Nephron (organoid): Measurements from ENCODE around the gene NLRP7.
"Not testable (repeated sequence)": the region's sequence is repeated elsewhere in the genome, so short reads cannot be mapped to it uniquely, and the experiment has no call there.

Source experiments
- H3K27ac Mint-ChIP-seq, 3 experiments: 2 replicates each; pipeline ENCODE4 v1.8.0; 2020; ENCODE audit warnings: mixed read lengths in 3 of 3, mild to moderate bottlenecking in 2 of 3, moderate library complexity in 1 of 3
- H3K27me3 Mint-ChIP-seq: 2 replicates; pipeline ENCODE4 v1.8.0; 2021; ENCODE audit warnings: low read depth, mild to moderate bottlenecking, moderate library complexity, mixed read lengths
- H3K36me3 Mint-ChIP-seq: 2 replicates; pipeline ENCODE4 v1.8.0; 2020; ENCODE audit warnings: low read depth, mixed read lengths
- H3K4me1 Mint-ChIP-seq: 2 replicates; pipeline ENCODE4 v1.8.0; 2020; ENCODE audit warnings: mixed read lengths
- H3K4me3 Mint-ChIP-seq, 3 experiments: 2 replicates each; pipeline ENCODE4 v1.8.0; 2020; ENCODE audit warnings: mild to moderate bottlenecking in 3 of 3, mixed read lengths in 3 of 3, moderate library complexity in 2 of 3
- H3K9me3 Mint-ChIP-seq: 2 replicates; pipeline ENCODE4 v1.8.0; 2020; ENCODE audit warnings: mixed read lengths
- TF ChIP-seq, protein P1 (sequence below), 3 experiments: fragments of 200-600 bp; sonication (generic); IDR thresholded peaks; one replicate each; pipeline ENCODE4 v1.5.0; 2021; ENCODE audit warnings: antibody characterized with exemption in 3 of 3; ENCODE audit not compliant: unreplicated experiment in 3 of 3

NLRP7 gene

DNA sequence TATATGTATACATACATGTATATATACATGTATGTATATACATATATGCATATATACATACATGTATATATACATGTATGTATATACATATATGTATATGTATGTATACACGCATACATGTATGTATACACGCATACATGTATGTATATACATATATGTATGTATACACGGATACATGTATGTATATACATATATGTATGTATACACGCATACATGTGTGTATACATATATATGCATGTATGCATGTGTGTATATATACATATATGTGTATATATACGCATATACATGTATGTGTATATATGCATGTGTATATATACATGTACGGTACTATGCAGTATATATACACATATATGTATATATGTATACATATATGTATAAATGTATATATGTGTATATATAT lies 44.0 kb downstream of the NLRP7 start:
- TF ChIP-seq, protein P1, sequence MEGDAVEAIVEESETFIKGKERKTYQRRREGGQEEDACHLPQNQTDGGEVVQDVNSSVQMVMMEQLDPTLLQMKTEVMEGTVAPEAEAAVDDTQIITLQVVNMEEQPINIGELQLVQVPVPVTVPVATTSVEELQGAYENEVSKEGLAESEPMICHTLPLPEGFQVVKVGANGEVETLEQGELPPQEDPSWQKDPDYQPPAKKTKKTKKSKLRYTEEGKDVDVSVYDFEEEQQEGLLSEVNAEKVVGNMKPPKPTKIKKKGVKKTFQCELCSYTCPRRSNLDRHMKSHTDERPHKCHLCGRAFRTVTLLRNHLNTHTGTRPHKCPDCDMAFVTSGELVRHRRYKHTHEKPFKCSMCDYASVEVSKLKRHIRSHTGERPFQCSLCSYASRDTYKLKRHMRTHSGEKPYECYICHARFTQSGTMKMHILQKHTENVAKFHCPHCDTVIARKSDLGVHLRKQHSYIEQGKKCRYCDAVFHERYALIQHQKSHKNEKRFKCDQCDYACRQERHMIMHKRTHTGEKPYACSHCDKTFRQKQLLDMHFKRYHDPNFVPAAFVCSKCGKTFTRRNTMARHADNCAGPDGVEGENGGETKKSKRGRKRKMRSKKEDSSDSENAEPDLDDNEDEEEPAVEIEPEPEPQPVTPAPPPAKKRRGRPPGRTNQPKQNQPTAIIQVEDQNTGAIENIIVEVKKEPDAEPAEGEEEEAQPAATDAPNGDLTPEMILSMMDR (IDR thresholded peaks at IDR 0.05; ENCODE audit: unreplicated experiment in 3 of 3), result no peak
- H3K9me3 Mint-ChIP-seq, result peaks cover 30% of the 10 kb centered on the region
- no peaks in the 10 kb centered on the region for H3K36me3 Mint-ChIP-seq
- no peak overlapping the region for H3K4me3 Mint-ChIP-seq
- H3K27me3 Mint-ChIP-seq, result peaks cover 3% of the 10 kb centered on the region
- no peaks in the 10 kb centered on the region for H3K4me1 Mint-ChIP-seq
- H3K27ac Mint-ChIP-seq, result no peak overlapping the region

DNA sequence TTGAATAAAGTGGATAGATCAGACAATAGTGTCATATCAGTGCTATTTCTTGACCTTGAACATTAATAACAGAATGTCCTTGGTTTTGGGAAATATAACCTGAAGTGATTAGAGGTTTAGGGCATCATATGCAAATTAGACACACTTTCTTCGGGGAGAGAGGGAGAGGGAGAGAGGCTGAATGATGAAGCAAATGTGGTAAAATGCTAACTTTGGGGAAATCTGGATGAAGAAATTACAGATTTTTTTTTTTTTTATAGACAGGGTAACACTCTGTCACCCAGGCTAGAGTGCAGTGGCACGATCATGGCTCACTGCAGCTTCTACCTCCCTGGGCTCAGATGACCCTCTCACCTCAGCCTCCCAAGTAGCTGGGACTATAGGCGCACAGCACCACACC lies 45.3 kb downstream of the NLRP7 start:
- H3K27me3 Mint-ChIP-seq, result peaks cover 3% of the 10 kb centered on the region
- no peaks in the 10 kb centered on the region for H3K36me3 Mint-ChIP-seq
- no peaks in the 10 kb centered on the region for H3K4me1 Mint-ChIP-seq
- no peak overlapping the region for H3K4me3 Mint-ChIP-seq
- peaks cover 36% of the 10 kb centered on the region for H3K9me3 Mint-ChIP-seq
- TF ChIP-seq, protein P1 (IDR thresholded peaks at IDR 0.05; ENCODE audit: unreplicated experiment in 3 of 3), result no peak
- H3K27ac Mint-ChIP-seq, result no peak overlapping the region

DNA sequence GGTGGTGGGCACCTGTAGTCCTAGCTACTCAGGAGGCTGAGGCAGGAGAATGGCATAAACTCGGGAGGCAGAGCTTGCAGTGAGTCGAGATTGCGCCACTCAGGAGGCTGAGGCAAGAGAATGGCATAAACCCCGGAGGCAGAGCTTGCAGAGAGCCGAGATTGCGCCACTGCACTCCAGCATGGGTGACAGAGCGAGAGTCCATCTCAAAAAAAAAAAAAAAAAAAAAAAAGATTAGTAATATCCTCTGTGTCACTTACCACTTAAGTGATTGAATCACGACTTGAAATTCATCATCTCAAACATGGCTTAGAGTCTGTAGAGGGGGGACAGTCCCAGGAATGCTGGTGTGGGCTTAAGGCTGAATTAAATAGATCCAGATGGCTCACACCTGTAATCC lies 46.2 kb downstream of the NLRP7 start:
- H3K4me3 Mint-ChIP-seq, H3K4me1 Mint-ChIP-seq, H3K36me3 Mint-ChIP-seq, H3K27ac Mint-ChIP-seq, H3K27me3 Mint-ChIP-seq: not testable (repeated sequence)
- peaks cover 40% of the 10 kb centered on the region for H3K9me3 Mint-ChIP-seq

DNA sequence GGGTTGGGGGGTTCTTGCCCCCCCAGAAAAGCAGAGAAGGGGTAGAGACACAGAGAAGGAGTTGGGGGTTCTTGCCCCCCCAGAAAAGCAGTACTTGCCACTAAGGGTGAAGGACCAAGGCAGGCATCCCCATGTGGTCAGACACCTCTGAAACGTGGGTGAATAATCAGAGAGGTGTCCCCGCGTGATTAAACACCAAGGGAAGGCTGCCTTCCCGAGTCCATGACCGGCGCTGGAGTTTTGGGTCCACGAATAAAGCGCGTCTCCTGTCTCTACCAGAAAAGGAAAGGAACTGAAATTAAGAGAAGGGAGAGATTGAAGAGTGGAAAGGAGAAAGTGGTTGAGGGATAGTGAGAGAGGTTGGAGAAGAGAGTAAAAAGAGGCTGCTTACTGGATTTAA lies 47.7 kb downstream of the NLRP7 start:
- H3K4me3 Mint-ChIP-seq, H3K27ac Mint-ChIP-seq, H3K4me1 Mint-ChIP-seq, H3K27me3 Mint-ChIP-seq, H3K36me3 Mint-ChIP-seq: not testable (repeated sequence)
- H3K9me3 Mint-ChIP-seq, result peaks cover 39% of the 10 kb centered on the region

GRCh38 chr19:54898685-54899084 lies 48.6 kb downstream of the NLRP7 start:
- not testable (repeated sequence) for H3K27ac Mint-ChIP-seq, H3K4me3 Mint-ChIP-seq, H3K36me3 Mint-ChIP-seq, H3K27me3 Mint-ChIP-seq, H3K4me1 Mint-ChIP-seq
- H3K9me3 Mint-ChIP-seq, result peaks cover 42% of the 10 kb centered on the region

DNA sequence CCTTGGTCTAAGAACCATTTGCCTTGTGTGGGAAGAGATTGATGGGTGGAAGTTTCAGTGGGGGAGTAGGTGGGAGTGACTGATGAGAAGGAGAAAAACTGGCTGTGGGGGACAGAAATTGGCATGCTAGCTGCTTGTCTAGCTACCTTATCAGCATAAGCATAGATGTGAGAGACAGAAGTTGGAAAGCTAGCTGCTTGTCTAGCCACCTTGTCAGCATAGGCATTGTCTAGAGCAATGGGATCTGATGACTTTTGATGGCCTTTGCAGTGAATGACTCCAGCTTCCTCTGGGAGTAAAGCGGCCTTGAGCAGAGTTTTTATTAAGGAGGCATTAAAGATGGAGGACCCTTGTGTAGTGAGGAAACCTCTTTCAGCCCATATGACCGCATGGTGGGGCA lies 51.3 kb downstream of the NLRP7 start:
- H3K4me1 Mint-ChIP-seq, result no peaks in the 10 kb centered on the region
- H3K9me3 Mint-ChIP-seq, result peaks cover 41% of the 10 kb centered on the region
- H3K4me3 Mint-ChIP-seq, result no peak overlapping the region
- H3K27me3 Mint-ChIP-seq, result peaks cover 7% of the 10 kb centered on the region
- H3K27ac Mint-ChIP-seq, result no peak overlapping the region
- TF ChIP-seq, protein P1 (IDR thresholded peaks at IDR 0.05; ENCODE audit: unreplicated experiment in 3 of 3), result no peak
- no peaks in the 10 kb centered on the region for H3K36me3 Mint-ChIP-seq

GRCh38 chr19:54894106-54894505 lies 53.2 kb downstream of the NLRP7 start:
- H3K4me1 Mint-ChIP-seq, H3K27ac Mint-ChIP-seq, H3K36me3 Mint-ChIP-seq, H3K4me3 Mint-ChIP-seq, H3K27me3 Mint-ChIP-seq: not testable (repeated sequence)
- H3K9me3 Mint-ChIP-seq, result peaks cover 35% of the 10 kb centered on the region

- Mint-ChIP-seq H3K4me3 (no peak overlapping the region), H3K27ac (no peak overlapping the region), H3K9me3 (peaks cover 31% of the 10 kb centered on the region), H3K4me1 (no peaks in the 10 kb centered on the region), H3K36me3 (no peaks in the 10 kb centered on the region), H3K27me3 (peaks cover 4% of the 10 kb centered on the region)
- TF ChIP-seq, protein P1 (IDR thresholded peaks at IDR 0.05; ENCODE audit: unreplicated experiment in 3 of 3), result no peak
Observed at GRCh38 chr19:54893406-54893805, 53.9 kb downstream of the NLRP7 start.
